HAP-1 (cell line): ENCODE data around the gene DGLUCY.
"Not testable (repeated sequence)": the region's sequence is repeated elsewhere in the genome, so short reads cannot be mapped to it uniquely, and the experiment has no call there.

Experiments
- DNase-seq, 2 experiments: peaks; one replicate each; pipeline ENCODE4 v3.0.0-alpha.2; 2016 to 2020; ENCODE audit warnings: low spot score in 2 of 2
- H3K27me3 ChIP-seq: fragments of 250-450 bp; sonication (Bioruptor Pico); 2 replicates; pipeline ENCODE4 v1.5.1; 2020; ENCODE audit warnings: low read depth, mild to moderate bottlenecking, moderate library complexity
- H3K36me3 ChIP-seq: fragments of 250-450 bp; sonication (Bioruptor Pico); replicated peaks from 2 replicates; pipeline ENCODE4 v1.5.1; 2020; ENCODE audit warnings: mild to moderate bottlenecking
- H3K4me1 ChIP-seq: fragments of 250-450 bp; sonication (Bioruptor Pico); 2 replicates; pipeline ENCODE4 v1.5.1; 2020; ENCODE audit warnings: mild to moderate bottlenecking
- H3K4me3 ChIP-seq: fragments of 250-450 bp; sonication (Bioruptor Pico); 2 replicates; pipeline ENCODE4 v1.5.1; 2020; ENCODE audit warnings: mild to moderate bottlenecking, moderate library complexity
- H3K9me3 ChIP-seq: fragments of 250-450 bp; sonication (Bioruptor Pico); 2 replicates; pipeline ENCODE4 v1.5.1; 2020; ENCODE audit warnings: mild to moderate bottlenecking, moderate library complexity
- in situ Hi-C: fragments of 300-500 bp; cut with MboI; formaldehyde crosslinking; loops from 3 replicates; pipeline ENCODE4 v1.14.3; 2020; ENCODE audit warnings: low sequenced_read_pairs, inconsistent platforms, mixed read lengths

DGLUCY gene

DNA sequence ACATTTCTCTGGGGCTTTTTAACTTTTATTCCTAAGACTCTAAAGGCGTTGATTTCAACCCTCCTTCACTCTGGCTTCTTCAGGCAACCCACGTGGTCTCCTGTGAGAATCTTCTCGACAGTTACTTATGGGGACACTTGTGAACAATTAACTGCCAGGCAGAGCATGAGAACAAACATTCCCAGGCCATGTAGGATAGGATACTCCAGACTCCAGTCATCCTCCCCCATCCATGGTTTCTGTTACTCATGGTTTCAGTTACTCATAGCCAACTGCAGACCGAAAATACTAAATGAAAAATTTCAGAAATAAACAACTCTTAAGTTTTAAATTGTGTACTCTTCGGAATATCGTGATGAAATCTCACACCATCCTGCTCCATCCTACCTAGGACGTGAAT lies 111.2 kb downstream of the DGLUCY start:
- Histone ChIP-seq H3K27me3 (no peaks in the 10 kb centered on the region), H3K4me3 (no peak overlapping the region), H3K4me1 (no peaks in the 10 kb centered on the region), H3K36me3 (0 out of 2 replicates have a peak, but pooled peaks cover 3% of the 10 kb centered on the region), H3K9me3 (no peaks in the 10 kb centered on the region)
- no peak for DNase-seq
- in situ Hi-C loops, result no loop called here

DNA sequence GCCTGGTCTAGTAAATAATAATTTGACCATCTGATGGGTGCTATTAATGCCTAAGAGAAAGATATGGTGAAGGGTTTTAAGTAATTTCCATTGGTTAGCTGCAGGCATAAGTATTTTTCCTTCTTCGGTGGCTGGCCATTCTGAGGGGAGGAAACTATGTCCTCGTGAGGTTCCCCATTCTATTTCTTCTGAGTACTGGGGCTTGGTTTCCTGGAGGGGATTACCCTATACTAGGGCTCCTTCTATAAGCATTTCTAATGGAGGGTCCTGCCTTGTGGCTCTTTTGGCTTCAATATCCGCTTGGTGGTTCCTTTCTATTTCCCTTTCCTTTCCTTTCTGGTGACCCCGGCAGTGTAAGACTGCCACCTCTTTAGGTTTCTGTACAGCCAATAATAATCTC lies 112.5 kb downstream of the DGLUCY start:
- H3K4me1 ChIP-seq, in situ Hi-C loops, H3K27me3 ChIP-seq, H3K9me3 ChIP-seq, DNase-seq, H3K36me3 ChIP-seq, H3K4me3 ChIP-seq: not testable (repeated sequence)

DNA sequence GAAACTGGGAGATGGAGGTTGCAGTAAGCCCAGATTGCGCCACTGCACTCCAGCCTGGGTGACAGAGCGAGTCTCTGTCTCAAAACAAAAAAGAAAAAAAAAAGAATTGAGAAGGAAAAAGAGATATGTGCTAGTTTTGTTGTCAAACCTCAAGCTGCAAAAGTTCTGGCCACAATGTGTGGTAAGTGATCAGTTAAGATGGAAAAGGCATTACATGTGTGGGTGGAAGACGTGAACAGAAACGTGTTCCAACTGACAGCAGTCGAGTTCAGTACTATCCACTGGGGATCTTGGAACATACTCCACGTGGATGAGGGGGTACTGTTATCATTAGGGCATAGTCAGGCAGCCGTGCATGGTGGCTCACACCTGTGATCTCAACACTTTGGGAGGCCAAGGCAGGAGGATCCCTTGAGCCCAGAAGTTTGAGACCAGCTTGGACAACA lies 113.3 kb downstream of the DGLUCY start:
- H3K9me3 ChIP-seq, result no peaks in the 10 kb centered on the region
- no peak for DNase-seq
- in situ Hi-C loops, result no loop called here
- H3K27me3 ChIP-seq, result no peaks in the 10 kb centered on the region
- no peak overlapping the region for H3K4me3 ChIP-seq
- H3K4me1 ChIP-seq, result no peaks in the 10 kb centered on the region
- H3K36me3 ChIP-seq, result 0 out of 2 replicates have a peak, but pooled peaks cover 3% of the 10 kb centered on the region

DNA sequence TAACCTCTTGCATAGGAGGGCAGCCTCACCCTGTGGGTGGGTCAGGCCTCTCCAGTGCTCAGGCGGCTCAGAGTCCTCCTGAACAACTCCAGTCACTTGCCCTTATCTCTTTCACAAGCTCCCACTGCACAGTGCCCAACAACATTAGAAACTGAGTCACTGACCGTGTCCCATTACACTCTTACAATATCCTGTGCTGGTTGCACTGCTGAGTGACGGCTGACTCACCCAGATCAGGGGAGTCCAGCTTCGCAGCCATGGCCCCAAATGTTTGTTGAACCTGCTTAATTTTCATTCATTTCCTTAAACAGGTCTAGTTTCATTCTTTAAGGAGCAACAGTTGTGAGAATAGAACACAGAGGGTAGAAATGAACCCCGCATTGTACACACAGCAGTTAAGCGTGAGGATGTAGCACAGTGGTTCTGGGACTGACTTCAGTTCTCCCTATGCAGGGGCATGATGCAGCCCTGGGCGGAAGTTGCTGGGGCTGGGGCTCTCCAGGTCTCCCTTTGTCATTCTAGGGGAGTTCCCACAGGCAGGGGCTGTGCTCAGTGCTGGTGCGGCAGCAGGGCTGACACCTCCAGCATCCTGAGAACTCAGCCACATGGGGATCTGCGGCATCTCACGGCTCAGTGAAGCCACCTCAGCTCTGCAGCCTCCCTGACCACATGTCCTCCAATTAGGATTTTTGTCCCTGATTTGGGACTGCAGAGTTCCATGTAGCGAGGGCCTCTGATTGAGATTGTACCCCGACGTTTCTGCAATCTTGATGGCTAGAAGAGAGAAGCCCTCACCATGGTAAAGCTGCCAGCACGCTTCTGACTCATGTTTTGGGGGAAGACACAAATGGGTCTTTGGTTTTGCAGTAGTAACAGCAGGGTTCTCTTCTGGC lies 114.5 kb downstream of the DGLUCY start:
- DNase-seq, result no peak
- Histone ChIP-seq H3K27me3 (no peaks in the 10 kb centered on the region), H3K36me3 (0 out of 2 replicates have a peak, but pooled peaks cover 3% of the 10 kb centered on the region), H3K9me3 (no peaks in the 10 kb centered on the region), H3K4me3 (no peak overlapping the region), H3K4me1 (no peaks in the 10 kb centered on the region)
- in situ Hi-C loops, result no loop called here

DNA sequence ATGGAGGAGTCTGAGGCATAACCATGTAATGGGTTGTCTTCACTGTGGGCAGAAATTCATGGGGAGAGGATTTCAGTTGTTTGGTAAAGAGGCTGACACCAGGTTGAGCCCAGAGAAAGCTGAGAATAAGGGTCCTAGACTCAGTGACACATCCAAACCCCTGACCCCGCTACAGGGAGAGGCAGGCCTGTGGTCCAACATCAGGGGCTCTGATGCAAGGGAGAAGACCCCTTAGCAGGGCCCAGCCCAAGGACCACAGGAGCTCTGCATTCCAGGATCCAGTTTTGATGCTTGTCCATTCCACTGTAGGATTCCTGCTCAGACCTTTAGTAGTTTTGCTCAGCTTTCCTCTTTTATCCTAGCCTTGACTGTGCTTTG lies 115.1 kb downstream of the DGLUCY start:
- Histone ChIP-seq H3K9me3 (no peaks in the 10 kb centered on the region), H3K4me1 (no peaks in the 10 kb centered on the region), H3K27me3 (no peaks in the 10 kb centered on the region), H3K36me3 (0 out of 2 replicates have a peak, but pooled peaks cover 3% of the 10 kb centered on the region), H3K4me3 (no peak overlapping the region)
- no peak for DNase-seq
- in situ Hi-C loops, result no loop called here

DNA sequence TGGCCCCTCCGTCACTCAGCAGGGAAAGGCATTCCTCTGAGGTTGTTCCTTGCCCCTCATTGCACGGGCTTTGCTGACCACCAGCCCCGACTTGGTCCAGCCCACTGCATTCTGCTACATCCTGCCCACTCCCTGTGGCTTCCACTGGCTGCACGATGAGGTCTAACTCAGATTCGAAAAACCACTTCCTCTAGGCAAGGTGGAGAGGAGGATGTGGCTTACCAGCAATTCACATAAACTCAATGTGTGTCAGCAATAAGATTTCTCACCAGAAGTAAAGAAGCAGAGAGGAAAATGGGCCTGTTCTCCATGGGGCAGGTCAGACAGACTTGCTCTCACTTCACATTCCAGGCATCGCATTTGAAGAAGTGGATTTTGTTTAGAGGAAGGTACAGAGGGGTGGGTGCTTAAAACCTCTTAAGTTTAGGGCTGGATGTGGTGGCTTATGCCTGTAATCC lies 115.9 kb downstream of the DGLUCY start:
- H3K27me3 ChIP-seq, result no peaks in the 10 kb centered on the region
- no peaks in the 10 kb centered on the region for H3K4me1 ChIP-seq
- H3K9me3 ChIP-seq, result no peaks in the 10 kb centered on the region
- H3K4me3 ChIP-seq, result no peak overlapping the region
- 0 out of 2 replicates have a peak, but pooled peaks cover 3% of the 10 kb centered on the region for H3K36me3 ChIP-seq
- in situ Hi-C loops, result no loop called here
- no peak for DNase-seq

DNA sequence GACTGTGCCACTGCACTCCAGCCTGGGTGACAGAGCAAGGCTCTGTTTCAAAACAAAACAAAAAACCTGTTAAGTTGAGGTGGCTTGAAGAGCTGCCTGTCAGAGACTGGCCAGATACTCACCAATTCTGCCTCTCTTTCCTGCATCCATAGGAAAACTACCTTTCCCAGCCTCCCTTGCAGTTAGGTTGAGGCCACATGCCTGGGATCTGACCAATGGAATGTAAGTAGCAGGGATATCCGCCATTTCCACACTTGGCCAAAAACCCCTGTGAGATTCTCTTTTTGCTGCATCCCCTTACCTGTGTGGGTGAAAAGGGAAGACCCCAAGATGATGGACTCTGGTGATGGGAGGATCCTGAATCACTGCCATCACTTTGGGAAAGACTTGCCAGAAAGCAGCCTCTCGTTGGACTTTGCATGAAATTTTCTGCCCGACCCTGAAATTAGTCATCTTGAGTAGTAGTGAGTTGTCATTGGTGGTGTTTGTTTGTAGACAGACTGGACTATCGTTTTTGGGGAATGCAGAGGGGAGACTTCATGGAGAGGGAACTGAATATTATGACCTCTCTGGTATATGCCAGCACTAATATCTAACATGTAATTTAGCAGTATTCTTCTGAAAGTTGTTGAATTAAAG lies 116.6 kb downstream of the DGLUCY start:
- Histone ChIP-seq H3K4me3 (no peak overlapping the region), H3K9me3 (no peaks in the 10 kb centered on the region), H3K4me1 (no peaks in the 10 kb centered on the region), H3K27me3 (no peaks in the 10 kb centered on the region), H3K36me3 (no peaks in the 10 kb centered on the region)
- in situ Hi-C loops, result no loop called here
- no peak for DNase-seq

DNA sequence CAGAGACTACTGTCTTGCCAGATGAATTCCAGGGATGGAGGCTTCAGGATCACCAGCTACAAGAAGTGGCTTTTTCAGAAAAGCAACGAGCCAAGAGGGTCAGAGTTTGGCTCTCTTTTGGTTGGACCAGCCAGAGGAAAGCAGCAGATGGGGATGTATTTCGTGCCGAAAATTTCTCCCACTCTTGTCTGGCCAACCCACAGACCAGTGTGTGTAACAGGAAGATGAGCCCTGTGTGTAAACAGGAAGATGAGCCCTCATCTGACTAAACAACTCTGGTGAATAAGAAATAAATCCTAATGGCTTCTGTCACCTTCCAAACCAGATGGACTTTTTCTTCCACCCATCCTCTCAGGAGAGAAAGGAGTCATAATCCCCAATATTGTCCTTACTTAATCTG lies 117.6 kb downstream of the DGLUCY start:
- Histone ChIP-seq H3K4me3 (no peak overlapping the region), H3K36me3 (no peaks in the 10 kb centered on the region), H3K27me3 (no peaks in the 10 kb centered on the region), H3K9me3 (no peaks in the 10 kb centered on the region), H3K4me1 (no peaks in the 10 kb centered on the region)
- in situ Hi-C loops, result no loop called here
- no peak for DNase-seq

DNA sequence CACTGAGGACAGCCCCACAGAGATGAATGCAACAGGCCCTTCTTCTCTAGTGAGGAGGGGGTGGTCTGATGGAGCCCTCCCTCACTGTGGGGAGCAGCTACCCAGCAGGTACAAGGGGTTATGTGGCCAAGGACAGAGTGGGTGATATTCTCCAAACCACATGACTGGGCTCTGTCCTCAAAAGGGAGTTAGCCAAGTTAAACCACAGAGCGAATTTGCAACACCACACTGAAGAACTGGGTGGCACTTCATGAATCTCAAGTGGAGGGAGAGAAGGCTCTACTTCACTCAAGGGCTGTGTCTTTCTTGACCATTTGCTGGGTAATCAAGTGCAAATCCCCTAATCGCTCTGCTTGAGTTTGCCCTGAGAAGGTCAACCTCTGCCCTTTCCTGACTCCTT lies 118.2 kb downstream of the DGLUCY start:
- no peaks in the 10 kb centered on the region for H3K4me1 ChIP-seq
- no peaks in the 10 kb centered on the region for H3K27me3 ChIP-seq
- in situ Hi-C loops, result no loop called here
- no peaks in the 10 kb centered on the region for H3K9me3 ChIP-seq
- no peak for DNase-seq
- no peak overlapping the region for H3K4me3 ChIP-seq
- no peaks in the 10 kb centered on the region for H3K36me3 ChIP-seq

DNA sequence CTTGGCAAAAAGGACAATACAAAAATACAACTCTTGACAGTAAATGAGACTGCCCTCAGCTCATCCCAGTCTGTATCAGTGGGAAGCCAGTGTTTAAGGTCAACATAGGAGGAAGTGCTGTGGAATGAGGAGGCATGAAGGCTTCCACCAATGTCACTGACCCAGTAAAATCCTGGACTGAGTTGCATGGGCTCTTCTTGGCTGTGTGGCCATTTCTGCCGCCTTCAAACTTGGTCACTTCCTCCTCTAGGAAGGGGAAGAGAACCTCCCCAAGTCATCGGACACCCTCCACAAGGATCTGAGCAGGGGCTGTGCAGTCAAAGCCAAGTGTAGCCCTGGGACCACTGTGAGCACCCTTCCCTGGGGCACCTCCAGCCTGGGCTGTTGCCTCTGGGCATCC lies 118.7 kb downstream of the DGLUCY start:
- H3K4me1 ChIP-seq, result no peaks in the 10 kb centered on the region
- DNase-seq, result no peak
- no peak overlapping the region for H3K4me3 ChIP-seq
- in situ Hi-C loops, result no loop called here
- H3K9me3 ChIP-seq, result no peaks in the 10 kb centered on the region
- H3K36me3 ChIP-seq, result no peaks in the 10 kb centered on the region
- no peaks in the 10 kb centered on the region for H3K27me3 ChIP-seq

DNA sequence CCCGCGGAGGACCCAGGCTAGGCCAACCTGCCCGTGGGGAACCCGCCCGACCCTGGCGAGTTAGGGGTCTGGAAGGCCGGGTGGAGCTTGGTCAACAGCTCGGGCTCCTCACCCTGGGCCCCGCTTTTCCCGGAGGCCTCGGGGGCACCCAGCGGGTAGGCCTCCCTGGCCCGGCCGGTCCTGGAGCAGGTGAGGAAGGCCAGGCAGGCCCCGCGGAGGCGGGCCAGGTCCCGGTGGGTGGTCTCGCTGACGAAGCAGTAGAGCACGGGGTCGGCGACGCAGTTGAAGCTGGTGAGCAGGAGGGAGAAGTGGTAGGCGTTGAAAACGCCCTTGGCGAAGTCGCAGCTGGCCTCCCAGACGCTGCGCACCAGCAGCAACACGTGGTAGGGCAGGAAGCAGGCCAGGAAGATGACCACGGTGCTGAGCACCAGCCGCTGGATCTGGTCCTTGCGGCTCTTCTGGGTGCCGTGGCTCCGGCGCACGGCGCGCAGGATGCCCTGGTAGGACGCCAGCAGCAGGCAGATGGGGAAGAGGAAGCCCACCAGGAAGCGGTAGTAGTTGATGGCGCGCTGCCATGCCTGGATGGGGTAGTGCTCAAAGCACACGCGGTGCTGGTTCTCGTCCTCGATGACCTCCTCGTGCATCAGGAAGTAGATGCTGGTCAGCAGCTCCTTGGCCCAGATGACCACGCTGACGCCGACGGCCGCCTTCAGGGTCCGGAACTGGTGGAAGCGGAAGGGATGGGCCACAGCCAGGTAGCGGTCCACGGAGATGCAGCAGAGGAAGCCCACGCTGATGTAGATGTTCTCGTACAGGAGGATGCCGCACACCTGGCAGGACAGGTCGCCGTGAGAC lies 120.3 kb downstream of the DGLUCY start:
- H3K9me3 ChIP-seq, result no peaks in the 10 kb centered on the region
- DNase-seq, result no peak
- H3K36me3 ChIP-seq, result no peaks in the 10 kb centered on the region
- H3K27me3 ChIP-seq, result no peaks in the 10 kb centered on the region
- H3K4me3 ChIP-seq, result no peak overlapping the region
- in situ Hi-C loops, result no loop called here
- H3K4me1 ChIP-seq, result no peaks in the 10 kb centered on the region

DNA sequence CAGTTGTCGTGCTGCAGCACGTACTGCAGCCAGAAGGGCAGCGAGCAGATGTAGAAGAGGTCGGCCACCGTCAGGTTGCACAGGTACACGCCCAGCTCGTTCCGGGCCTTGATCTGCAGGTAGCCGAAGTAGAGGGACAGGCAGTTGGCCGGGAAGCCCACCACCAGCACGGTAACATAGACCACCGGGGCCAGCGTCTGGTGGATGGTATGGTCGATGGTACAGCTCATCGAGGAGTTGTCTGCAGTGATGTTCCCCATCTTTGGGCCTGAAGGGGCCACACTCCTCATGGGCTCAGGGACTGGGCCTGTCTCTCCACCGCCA lies 120.9 kb downstream of the DGLUCY start:
- no peaks in the 10 kb centered on the region for H3K36me3 ChIP-seq
- no peaks in the 10 kb centered on the region for H3K9me3 ChIP-seq
- in situ Hi-C loops, result no loop called here
- no peak for DNase-seq
- H3K4me1 ChIP-seq, result no peaks in the 10 kb centered on the region
- no peak overlapping the region for H3K4me3 ChIP-seq
- H3K27me3 ChIP-seq, result no peaks in the 10 kb centered on the region

DNA sequence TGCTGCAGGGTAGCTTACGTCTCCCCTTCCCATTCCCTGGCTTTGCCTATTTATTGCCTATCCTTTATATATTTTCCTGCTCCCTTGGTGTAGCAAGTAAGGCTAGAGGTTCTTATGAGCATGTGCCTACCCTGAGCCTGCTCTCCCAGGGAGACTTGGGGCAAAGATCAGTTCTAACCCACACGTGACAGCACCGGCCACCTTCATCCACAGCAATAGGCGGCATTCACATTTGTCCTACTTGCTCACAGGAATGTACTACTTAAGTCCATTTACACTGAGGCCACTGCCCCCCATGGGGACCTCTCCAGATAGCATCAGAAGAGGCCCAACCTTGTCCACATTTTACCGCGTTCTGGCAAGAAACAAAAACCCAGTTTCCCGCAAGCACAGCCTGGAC lies 122.0 kb downstream of the DGLUCY start:
- H3K4me3 ChIP-seq, result no peak overlapping the region
- no peak for DNase-seq
- H3K27me3 ChIP-seq, result no peaks in the 10 kb centered on the region
- H3K36me3 ChIP-seq, result no peaks in the 10 kb centered on the region
- H3K4me1 ChIP-seq, result no peaks in the 10 kb centered on the region
- no peaks in the 10 kb centered on the region for H3K9me3 ChIP-seq
- in situ Hi-C loops, result no loop called here

DNA sequence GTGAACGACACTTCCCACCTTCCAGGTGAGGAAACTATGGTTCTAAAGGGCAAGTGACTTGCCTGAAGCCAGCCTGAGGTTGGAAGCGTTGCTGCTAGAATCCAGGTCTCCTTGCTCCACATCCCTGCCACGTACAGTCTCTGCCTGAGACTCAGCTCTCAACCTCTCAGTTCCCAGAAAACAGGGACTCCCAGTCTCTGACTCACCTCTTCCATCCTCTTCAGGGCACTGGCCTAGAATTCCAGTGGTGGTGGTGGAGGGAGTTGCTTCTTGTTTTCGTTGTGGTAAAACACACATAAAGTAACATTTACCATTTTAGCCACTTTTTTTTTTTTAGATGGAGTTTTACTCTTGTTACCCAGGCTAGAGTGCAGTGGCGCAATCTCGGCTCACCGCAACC lies 123.3 kb downstream of the DGLUCY start:
- no peaks in the 10 kb centered on the region for H3K27me3 ChIP-seq
- DNase-seq, result no peak
- no peaks in the 10 kb centered on the region for H3K36me3 ChIP-seq
- no peak overlapping the region for H3K4me3 ChIP-seq
- no peaks in the 10 kb centered on the region for H3K9me3 ChIP-seq
- in situ Hi-C loops, result no loop called here
- H3K4me1 ChIP-seq, result no peaks in the 10 kb centered on the region
